Vagina (tissue), 2 donors: ENCODE measurements around the gene GNAO1. TPM values are rescaled to one million over a fixed set of nuclear protein-coding genes. Genes with fewer than 3 reads are reported as not detected.

ENCODE experiments used
- DNase-seq, 2 donors: peaks; one replicate each; pipeline ENCODE4 v3.0.0-alpha.2; 2017; ENCODE audit errors: extremely low spot score in 2 of 2
- H3K27ac ChIP-seq: fragments of 200-600 bp; sonication (generic); one replicate; pipeline ENCODE4 v1.5.1; 2019
- H3K27me3 ChIP-seq: fragments of 200-600 bp; sonication (generic); one replicate; pipeline ENCODE4 v1.5.1; 2019
- H3K36me3 ChIP-seq, 2 donors: fragments of 200-600 bp; sonication (generic); one replicate each; pipeline ENCODE4 v1.5.1; 2017 to 2019
- H3K4me1 ChIP-seq: fragments of 200-600 bp; sonication (generic); one replicate; pipeline ENCODE4 v1.5.1; 2019
- H3K4me3 ChIP-seq, 2 donors: fragments of 200-600 bp; sonication (generic); 1 replicate in 1 of 2; 2 replicates in 1 of 2; pipeline ENCODE4 v1.5.1; 2016 to 2019
- H3K9me3 ChIP-seq: fragments of 200-600 bp; sonication (generic); one replicate; pipeline ENCODE4 v1.5.1; 2019
- CTCF ChIP-seq, 3 experiments: fragments of 450-650 bp in 2 of 3; fragments of 200-600 bp in 1 of 3; sonication (generic) in 1 of 3; IDR thresholded peaks; one replicate each; pipeline ENCODE4 v1.5.1; 2017 to 2019; ENCODE audit warnings: antibody characterized with exemption in 3 of 3, mild to moderate bottlenecking in 2 of 3, moderate library complexity in 2 of 3
- POLR2A ChIP-seq, 2 donors: fragments of 450-650 bp; IDR thresholded peaks; one replicate each; pipeline ENCODE4 v1.6.1; 2017; ENCODE audit warnings: antibody characterized with exemption in 2 of 2, mild to moderate bottlenecking in 2 of 2, moderate library complexity in 2 of 2
- POLR2AphosphoS5 ChIP-seq, 2 donors: sonication (generic); formaldehyde crosslinking; IDR thresholded peaks; one replicate each; pipeline ENCODE4 v1.9.0; 2017; ENCODE audit warnings: antibody characterized with exemption in 2 of 2, mild to moderate bottlenecking in 2 of 2, low read depth in 1 of 2; ENCODE audit not compliant: insufficient read depth in 1 of 2
- intact Hi-C: fragments of 100-400 bp; cut with DNase I; formaldehyde crosslinking; loops from one replicate; pipeline ENCODE4 v1.15.1; 2023
- total RNA-seq: library from RNA; depleted of rRNA; stranded (reverse); fragments of >200 nt; gene quantifications from one replicate; pipeline ENCODE4 v1.2.3, GENCODE V29; 2016

Gene GNAO1
- total RNA-seq, 1 donor from 2014 or later: 16.2 TPM

- Histone ChIP-seq H3K4me1 (peaks cover 19% of the 10 kb centered on the region), H3K36me3 (peaks cover 0 to 52% of the 10 kb centered on the region in 2 donors), H3K27ac (no peak overlapping the region), H3K27me3 (no peaks in the 10 kb centered on the region), H3K9me3 (no peaks in the 10 kb centered on the region), H3K4me3 (no peak overlapping the region)
- TF ChIP-seq POLR2AphosphoS5 (IDR thresholded peaks at IDR 0.05; ENCODE audit: insufficient read depth in 1 of 2, low read depth in 1 of 2) (no peak), POLR2A (IDR thresholded peaks at IDR 0.05) (no peak), CTCF (IDR thresholded peaks at IDR 0.05) (no peak)
- DNase-seq: no peak
- intact Hi-C loops: no loop called here
Measured at GRCh38 chr16:56366945-56367344, 175.7 kb downstream of the GNAO1 start.

GRCh38 chr16:56367764-56368163 is 176.5 kb downstream of the GNAO1 start:
- Histone ChIP-seq H3K4me3 (no peak overlapping the region), H3K4me1 (peaks cover 27% of the 10 kb centered on the region), H3K9me3 (no peaks in the 10 kb centered on the region), H3K27me3 (no peaks in the 10 kb centered on the region), H3K36me3 (peaks cover 0 to 45% of the 10 kb centered on the region in 2 donors), H3K27ac (no peak overlapping the region)
- TF ChIP-seq POLR2A (IDR thresholded peaks at IDR 0.05) (no peak), CTCF (IDR thresholded peaks at IDR 0.05) (no peak), POLR2AphosphoS5 (IDR thresholded peaks at IDR 0.05; ENCODE audit: insufficient read depth in 1 of 2, low read depth in 1 of 2) (no peak)
- intact Hi-C loops: no loop called here
- DNase-seq: no peak

- Histone ChIP-seq H3K4me1 (peaks cover 33% of the 10 kb centered on the region), H3K27me3 (no peaks in the 10 kb centered on the region), H3K36me3 (peaks cover 0 to 39% of the 10 kb centered on the region in 2 donors), H3K4me3 (no peak overlapping the region), H3K9me3 (no peaks in the 10 kb centered on the region), H3K27ac (no peak overlapping the region)
- no peak for TF ChIP-seq POLR2AphosphoS5 (IDR thresholded peaks at IDR 0.05; ENCODE audit: insufficient read depth in 1 of 2, low read depth in 1 of 2)
- no peak for TF ChIP-seq CTCF (IDR thresholded peaks at IDR 0.05)
- TF ChIP-seq POLR2A (IDR thresholded peaks at IDR 0.05): no peak
- intact Hi-C loops: no loop called here
- no peak for DNase-seq
Measured at GRCh38 chr16:56368545-56368944, 177.3 kb downstream of the GNAO1 start.

GRCh38 chr16:56369202-56369601 is 177.9 kb downstream of the GNAO1 start:
- H3K4me1 ChIP-seq: peaks cover 33% of the 10 kb centered on the region
- no peak for TF ChIP-seq POLR2A (IDR thresholded peaks at IDR 0.05)
- no peak for TF ChIP-seq POLR2AphosphoS5 (IDR thresholded peaks at IDR 0.05; ENCODE audit: insufficient read depth in 1 of 2, low read depth in 1 of 2)
- TF ChIP-seq CTCF (IDR thresholded peaks at IDR 0.05): no peak
- H3K27me3 ChIP-seq: no peaks in the 10 kb centered on the region
- DNase-seq: no peak
- no peak overlapping the region for H3K27ac ChIP-seq
- peaks cover 0 to 39% of the 10 kb centered on the region in 2 donors for H3K36me3 ChIP-seq
- no peaks in the 10 kb centered on the region for H3K9me3 ChIP-seq
- H3K4me3 ChIP-seq: no peak overlapping the region
- intact Hi-C loops: no loop called here

- Histone ChIP-seq H3K9me3 (no peaks in the 10 kb centered on the region), H3K4me3 (no peak overlapping the region), H3K27me3 (no peaks in the 10 kb centered on the region), H3K36me3 (peaks cover 0 to 33% of the 10 kb centered on the region in 2 donors), H3K27ac (no peak overlapping the region), H3K4me1 (peaks cover 33% of the 10 kb centered on the region)
- intact Hi-C loops: no loop called here
- TF ChIP-seq POLR2A (IDR thresholded peaks at IDR 0.05): no peak
- no peak for TF ChIP-seq CTCF (IDR thresholded peaks at IDR 0.05)
- no peak for TF ChIP-seq POLR2AphosphoS5 (IDR thresholded peaks at IDR 0.05; ENCODE audit: insufficient read depth in 1 of 2, low read depth in 1 of 2)
- DNase-seq: no peak
Measured at GRCh38 chr16:56370185-56370874, 179.0 kb downstream of the GNAO1 start.
